ENCODE measurements around the gene SPIN1. TPM values are rescaled to one million over a fixed set of nuclear protein-coding genes. Genes with fewer than 3 reads are reported as not detected.

SPIN1 gene
- total RNA-seq, 1 donor from 2014 or later = 11.6 TPM

- intact Hi-C loops (cut with DNase I) = no loop called here
- Histone ChIP-seq H3K4me1 (no peaks in the 10 kb centered on the region), H3K36me3 (no peaks in the 10 kb centered on the region), H3K27ac (no peak overlapping the region), H3K4me3 (no peak overlapping the region), H3K27me3 (no peaks in the 10 kb centered on the region), H3K9me3 (no peaks in the 10 kb centered on the region)
- DNase-seq (ENCODE audit: low spot score in 2 of 2) = no peak
- TF ChIP-seq, protein P1, sequence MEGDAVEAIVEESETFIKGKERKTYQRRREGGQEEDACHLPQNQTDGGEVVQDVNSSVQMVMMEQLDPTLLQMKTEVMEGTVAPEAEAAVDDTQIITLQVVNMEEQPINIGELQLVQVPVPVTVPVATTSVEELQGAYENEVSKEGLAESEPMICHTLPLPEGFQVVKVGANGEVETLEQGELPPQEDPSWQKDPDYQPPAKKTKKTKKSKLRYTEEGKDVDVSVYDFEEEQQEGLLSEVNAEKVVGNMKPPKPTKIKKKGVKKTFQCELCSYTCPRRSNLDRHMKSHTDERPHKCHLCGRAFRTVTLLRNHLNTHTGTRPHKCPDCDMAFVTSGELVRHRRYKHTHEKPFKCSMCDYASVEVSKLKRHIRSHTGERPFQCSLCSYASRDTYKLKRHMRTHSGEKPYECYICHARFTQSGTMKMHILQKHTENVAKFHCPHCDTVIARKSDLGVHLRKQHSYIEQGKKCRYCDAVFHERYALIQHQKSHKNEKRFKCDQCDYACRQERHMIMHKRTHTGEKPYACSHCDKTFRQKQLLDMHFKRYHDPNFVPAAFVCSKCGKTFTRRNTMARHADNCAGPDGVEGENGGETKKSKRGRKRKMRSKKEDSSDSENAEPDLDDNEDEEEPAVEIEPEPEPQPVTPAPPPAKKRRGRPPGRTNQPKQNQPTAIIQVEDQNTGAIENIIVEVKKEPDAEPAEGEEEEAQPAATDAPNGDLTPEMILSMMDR (IDR thresholded peaks at IDR 0.05) = no peak
Observed at GRCh38 chr9:88514247-88514646, 126.0 kb downstream of the SPIN1 start.

GRCh38 chr9:88521308-88521707 is 133.1 kb downstream of the SPIN1 start:
- Histone ChIP-seq H3K4me1 (no peaks in the 10 kb centered on the region), H3K9me3 (no peaks in the 10 kb centered on the region), H3K4me3 (no peak overlapping the region), H3K27ac (no peak overlapping the region), H3K36me3 (no peaks in the 10 kb centered on the region), H3K27me3 (no peaks in the 10 kb centered on the region)
- TF ChIP-seq, protein P1 (IDR thresholded peaks at IDR 0.05) = no peak
- DNase-seq (ENCODE audit: low spot score in 2 of 2) = no peak
- intact Hi-C loops (cut with DNase I) = no loop called here

- H3K4me3 ChIP-seq = no peak overlapping the region
- no peaks in the 10 kb centered on the region for H3K9me3 ChIP-seq
- H3K4me1 ChIP-seq = no peaks in the 10 kb centered on the region
- H3K36me3 ChIP-seq = no peaks in the 10 kb centered on the region
- no peak overlapping the region for H3K27ac ChIP-seq
- TF ChIP-seq, protein P1 (IDR thresholded peaks at IDR 0.05) = no peak
- no peak for DNase-seq (ENCODE audit: low spot score in 2 of 2)
- no peaks in the 10 kb centered on the region for H3K27me3 ChIP-seq
- intact Hi-C loops (cut with DNase I) = no loop called here
Observed at GRCh38 chr9:88522360-88522759, 134.1 kb downstream of the SPIN1 start.

DNA sequence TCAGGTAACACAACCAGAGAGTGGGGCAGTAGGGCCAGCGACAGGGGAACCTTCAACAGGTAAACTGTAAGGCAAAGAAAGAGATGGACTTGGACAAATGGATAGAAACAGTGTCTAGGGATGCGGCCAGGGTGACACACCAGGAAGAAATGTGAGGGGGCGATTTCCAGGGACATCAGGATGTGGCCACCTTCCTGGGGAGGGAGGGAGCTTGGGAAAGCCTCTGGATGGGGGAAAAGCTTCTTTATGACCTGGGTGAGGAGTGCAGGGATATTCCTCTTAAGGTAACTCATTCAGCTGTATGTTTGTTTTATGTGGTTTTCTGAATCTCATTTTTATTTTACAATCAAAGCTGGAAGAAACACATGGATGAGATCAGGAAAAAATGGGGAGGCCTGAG is 134.8 kb downstream of the SPIN1 start:
- intact Hi-C loops (cut with DNase I) = no loop called here

GRCh38 chr9:88524911-88525310 is 136.7 kb downstream of the SPIN1 start:
- peaks cover 0 to 6% of the 10 kb centered on the region in 2 donors for H3K4me1 ChIP-seq
- no peak overlapping the region for H3K4me3 ChIP-seq
- no peaks in the 10 kb centered on the region for H3K36me3 ChIP-seq
- DNase-seq (ENCODE audit: low spot score in 2 of 2) = no peak
- H3K27me3 ChIP-seq = no peaks in the 10 kb centered on the region
- no peaks in the 10 kb centered on the region for H3K9me3 ChIP-seq
- TF ChIP-seq, protein P1 (IDR thresholded peaks at IDR 0.05) = no peak
- intact Hi-C loops (cut with DNase I) = no loop called here
- H3K27ac ChIP-seq = no peak overlapping the region

More for the DNA sequence above, 134.8 kb downstream of the SPIN1 start:
- TF ChIP-seq, protein P1 (IDR thresholded peaks at IDR 0.05) = no peak
- Histone ChIP-seq H3K4me3 (no peak overlapping the region), H3K27ac (no peak overlapping the region), H3K36me3 (no peaks in the 10 kb centered on the region), H3K4me1 (no peaks in the 10 kb centered on the region), H3K27me3 (no peaks in the 10 kb centered on the region), H3K9me3 (no peaks in the 10 kb centered on the region)
- no peak for DNase-seq (ENCODE audit: low spot score in 2 of 2)

- intact Hi-C loops (cut with DNase I) = no loop called here
- H3K4me3 ChIP-seq = no peak overlapping the region
- H3K4me1 ChIP-seq = peaks cover 2 to 7% of the 10 kb centered on the region in 2 donors
- no peaks in the 10 kb centered on the region for H3K27me3 ChIP-seq
- no peaks in the 10 kb centered on the region for H3K9me3 ChIP-seq
- DNase-seq (ENCODE audit: low spot score in 2 of 2) = no peak
- TF ChIP-seq, protein P1 (IDR thresholded peaks at IDR 0.05) = no peak
- no peak overlapping the region for H3K27ac ChIP-seq
- H3K36me3 ChIP-seq = no peaks in the 10 kb centered on the region
Observed at GRCh38 chr9:88527618-88528017, 139.4 kb downstream of the SPIN1 start.
